ENCODE results near the gene DNAJC7.

DNA sequence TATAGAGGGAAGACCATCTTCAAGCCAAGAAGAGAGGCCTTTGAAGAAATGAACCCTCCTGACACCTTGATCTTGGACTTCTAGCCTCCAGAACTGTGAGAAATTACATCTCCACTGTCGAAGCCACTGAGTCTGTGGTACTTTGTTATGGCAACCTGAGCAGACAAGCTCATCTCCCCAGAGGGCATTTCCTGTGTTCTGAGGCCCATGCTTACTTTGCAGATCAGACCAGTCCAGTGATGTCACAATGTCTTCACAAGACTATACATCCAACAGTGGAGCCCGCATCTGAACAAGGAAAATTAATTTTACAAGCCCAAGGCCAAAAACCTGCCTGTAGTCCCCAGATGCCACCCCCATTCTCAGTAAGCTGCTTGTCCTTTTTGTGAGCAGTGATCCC lies 48.0 kb upstream of the DNAJC7 start:
- TF ChIP-seq NONO (IDR thresholded peaks at IDR 0.05; ENCODE audit: low read depth in 2 of 2, low read length in 1 of 2), result no peak
- TF ChIP-seq CHD1 (IDR thresholded peaks at IDR 0.05; ENCODE audit: low read length), result no peak
